Activated T-helper 2 cell treated with anti-CD3 and anti-CD28 coated beads, Interferon-gamma antibody, Interleukin-2, Interleukin-4, amounts not matched to agents 10 μg/mL and 5 μg/mL and 100 μg/mL, durations not matched to agents 14 hours and 24 hours and 36 hours (primary cell): ENCODE results near the gene JAG2. TPM values are rescaled to one million over a fixed set of nuclear protein-coding genes. Genes with fewer than 3 reads are reported as not detected.
A peak's percentile ranks its signal among the peaks of the same experiment; 100 is the strongest.

Experiments
- DNase-seq: peaks from one replicate; pipeline ENCODE4 v3.0.0; 2021; ENCODE audit warnings: low spot score
- H3K27ac Mint-ChIP-seq: one replicate; pipeline ENCODE4 v1.8.0; 2021; ENCODE audit warnings: mixed read lengths
- H3K27me3 Mint-ChIP-seq: one replicate; pipeline ENCODE4 v1.8.0; 2021; ENCODE audit warnings: low read depth, mixed read lengths
- H3K36me3 Mint-ChIP-seq: one replicate; pipeline ENCODE4 v1.8.0; 2021; ENCODE audit warnings: low read depth, mixed read lengths
- H3K4me1 Mint-ChIP-seq: one replicate; pipeline ENCODE4 v1.8.0; 2021; ENCODE audit warnings: low read depth, mixed read lengths
- H3K4me3 Mint-ChIP-seq: one replicate; pipeline ENCODE4 v1.8.0; 2021; ENCODE audit warnings: low read depth, mild to moderate bottlenecking, moderate library complexity, mixed read lengths
- H3K9me3 Mint-ChIP-seq: one replicate; pipeline ENCODE4 v1.8.0; 2021; ENCODE audit warnings: mixed read lengths
- intact Hi-C: fragments of 100-400 bp; cut with micrococcal nuclease; formaldehyde crosslinking; loops from one replicate; pipeline ENCODE4 v1.15.1; 2023
- total RNA-seq: library from RNA; stranded (reverse); gene quantifications from 2 replicates; pipeline ENCODE4 v1.2.3, GENCODE V29; 2022

The JAG2 gene
- total RNA-seq, 1 donor from 2014 or later: 3.2 TPM

GRCh38 chr14:105107781-105108515 lies 60.6 kb downstream of the JAG2 start:
- no peaks in the 10 kb centered on the region for H3K4me1 Mint-ChIP-seq
- no peaks in the 10 kb centered on the region for H3K36me3 Mint-ChIP-seq
- H3K9me3 Mint-ChIP-seq: no peaks in the 10 kb centered on the region
- H3K27me3 Mint-ChIP-seq: peaks cover 23% of the 10 kb centered on the region
- H3K27ac Mint-ChIP-seq: no peak overlapping the region
- DNase-seq: no peak
- intact Hi-C loops: no loop called here
- H3K4me3 Mint-ChIP-seq: no peak overlapping the region

GRCh38 chr14:105107351-105107750 lies 61.2 kb downstream of the JAG2 start:
- peaks cover 28% of the 10 kb centered on the region for H3K27me3 Mint-ChIP-seq
- H3K4me1 Mint-ChIP-seq: no peaks in the 10 kb centered on the region
- no peak overlapping the region for H3K4me3 Mint-ChIP-seq
- no peak for DNase-seq
- H3K9me3 Mint-ChIP-seq: no peaks in the 10 kb centered on the region
- intact Hi-C loops: no loop called here
- H3K36me3 Mint-ChIP-seq: no peaks in the 10 kb centered on the region
- H3K27ac Mint-ChIP-seq: no peak overlapping the region

GRCh38 chr14:105105158-105105557 lies 63.4 kb downstream of the JAG2 start:
- H3K9me3 Mint-ChIP-seq: no peaks in the 10 kb centered on the region
- intact Hi-C loops: no loop called here
- peaks cover 32% of the 10 kb centered on the region for H3K27me3 Mint-ChIP-seq
- H3K27ac Mint-ChIP-seq: no peak overlapping the region
- H3K4me1 Mint-ChIP-seq: no peaks in the 10 kb centered on the region
- no peak overlapping the region for H3K4me3 Mint-ChIP-seq
- H3K36me3 Mint-ChIP-seq: no peaks in the 10 kb centered on the region
- no peak for DNase-seq

DNA sequence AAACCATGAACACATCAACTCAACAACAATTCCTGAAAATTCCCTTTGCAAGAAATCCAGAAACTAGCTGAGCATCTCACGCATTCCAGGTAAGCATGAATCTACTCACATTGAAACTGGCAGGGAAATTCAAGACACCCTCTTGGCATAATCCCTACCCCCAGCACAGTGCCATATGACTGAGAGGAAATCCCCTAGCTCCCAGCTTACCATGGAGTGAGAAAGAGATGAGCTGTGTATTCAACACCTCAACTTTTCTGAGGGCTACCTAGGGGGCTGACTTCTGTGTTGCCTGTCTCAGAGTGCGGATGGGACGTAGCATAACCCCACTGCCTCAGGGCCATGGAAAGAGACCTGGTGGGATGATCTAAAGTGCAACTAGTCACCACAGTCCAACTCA lies 65.7 kb downstream of the JAG2 start:
- Mint-ChIP-seq H3K27me3 (peaks cover 33% of the 10 kb centered on the region), H3K4me3 (no peak overlapping the region), H3K4me1 (no peaks in the 10 kb centered on the region), H3K36me3 (no peaks in the 10 kb centered on the region), H3K9me3 (no peaks in the 10 kb centered on the region), H3K27ac (no peak overlapping the region)
- no peak for DNase-seq
- intact Hi-C loops: no loop called here

DNA sequence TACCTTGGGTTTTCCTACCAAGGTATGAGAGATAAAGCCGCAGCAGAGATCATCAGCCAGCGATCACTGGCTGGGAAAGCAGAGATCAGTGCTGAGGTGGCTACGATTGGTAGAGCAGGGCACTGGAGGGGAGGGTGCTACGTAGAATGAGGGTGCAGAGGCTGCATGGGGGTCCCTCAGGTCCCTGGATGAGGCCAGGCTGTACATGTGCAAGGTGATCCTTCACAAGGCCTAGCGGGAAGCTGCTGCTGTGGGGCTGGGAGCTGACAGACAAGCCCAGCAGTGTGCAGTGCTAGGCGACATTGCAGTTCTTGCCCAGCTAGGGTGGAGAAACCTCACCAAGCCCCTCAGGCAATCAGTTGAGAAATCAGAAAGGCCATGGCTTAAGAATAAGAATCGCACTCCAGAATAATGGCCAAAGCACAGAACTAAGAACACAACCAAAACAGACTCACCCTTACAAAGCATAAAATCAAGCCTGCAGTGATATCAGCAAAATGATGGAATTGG lies 66.2 kb downstream of the JAG2 start:
- H3K27ac Mint-ChIP-seq: no peak overlapping the region
- peaks cover 33% of the 10 kb centered on the region for H3K27me3 Mint-ChIP-seq
- no peaks in the 10 kb centered on the region for H3K36me3 Mint-ChIP-seq
- H3K4me1 Mint-ChIP-seq: no peaks in the 10 kb centered on the region
- no peak overlapping the region for H3K4me3 Mint-ChIP-seq
- no peak for DNase-seq
- no peaks in the 10 kb centered on the region for H3K9me3 Mint-ChIP-seq
- intact Hi-C loops: no loop called here

- Mint-ChIP-seq H3K27me3 (peaks cover 30% of the 10 kb centered on the region), H3K9me3 (no peaks in the 10 kb centered on the region), H3K4me3 (no peak overlapping the region), H3K36me3 (no peaks in the 10 kb centered on the region), H3K4me1 (no peaks in the 10 kb centered on the region), H3K27ac (no peak overlapping the region)
- DNase-seq: no peak
- intact Hi-C loops: no loop called here
Measured at GRCh38 chr14:105100910-105101309, 67.7 kb downstream of the JAG2 start.

DNA sequence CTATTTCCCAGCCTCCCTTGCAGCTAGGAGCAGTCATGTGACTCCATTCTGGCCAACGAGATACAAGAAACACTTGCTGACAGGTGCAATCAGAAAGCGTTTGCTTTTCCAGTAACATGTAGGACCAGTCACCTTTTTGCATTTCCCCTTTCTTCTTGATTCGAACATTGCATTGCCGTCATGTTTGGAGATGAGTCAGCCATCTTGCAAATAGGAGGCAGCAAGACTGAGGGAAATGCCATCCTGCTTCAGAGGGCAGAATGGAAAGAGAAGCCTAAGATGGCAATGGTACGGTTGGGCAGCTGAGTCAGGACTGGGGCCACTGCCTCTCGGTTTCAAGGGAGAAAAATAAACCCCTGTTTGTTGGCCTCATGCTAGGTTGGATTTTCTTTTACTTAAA lies 68.8 kb downstream of the JAG2 start:
- H3K9me3 Mint-ChIP-seq: no peaks in the 10 kb centered on the region
- no peak for DNase-seq
- no peak overlapping the region for H3K27ac Mint-ChIP-seq
- H3K4me1 Mint-ChIP-seq: no peaks in the 10 kb centered on the region
- H3K4me3 Mint-ChIP-seq: no peak overlapping the region
- H3K27me3 Mint-ChIP-seq: peaks cover 24% of the 10 kb centered on the region
- no peaks in the 10 kb centered on the region for H3K36me3 Mint-ChIP-seq
- intact Hi-C loops: no loop called here

DNA sequence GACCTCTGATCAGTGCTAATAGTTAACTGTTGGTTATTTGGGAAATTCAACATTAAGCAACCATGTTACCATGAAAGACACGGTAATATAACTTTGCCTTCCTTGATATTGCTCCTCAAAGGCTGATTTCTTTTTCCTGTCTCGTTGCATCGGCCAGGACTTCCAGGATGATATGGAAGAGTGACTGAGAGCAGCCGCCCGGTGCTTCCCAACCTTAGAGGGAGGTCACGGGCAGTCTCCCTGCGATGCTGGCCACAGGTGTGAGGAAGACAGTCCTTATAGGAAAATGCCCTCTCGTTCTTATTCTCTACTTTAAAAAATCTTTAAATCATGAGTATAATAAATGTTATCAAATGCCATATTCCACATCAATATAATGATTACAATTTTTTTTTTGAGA lies 70.3 kb downstream of the JAG2 start:
- no peak for DNase-seq
- Mint-ChIP-seq H3K27ac (no peak overlapping the region), H3K9me3 (no peaks in the 10 kb centered on the region), H3K27me3 (peaks cover 15% of the 10 kb centered on the region), H3K4me3 (no peak overlapping the region), H3K36me3 (no peaks in the 10 kb centered on the region), H3K4me1 (peaks cover 7% of the 10 kb centered on the region)
- intact Hi-C loops: no loop called here

GRCh38 chr14:105097794-105098127 lies 70.8 kb downstream of the JAG2 start:
- H3K9me3 Mint-ChIP-seq: no peaks in the 10 kb centered on the region
- intact Hi-C loops: no loop called here
- H3K27me3 Mint-ChIP-seq: peaks cover 12% of the 10 kb centered on the region
- H3K36me3 Mint-ChIP-seq: no peaks in the 10 kb centered on the region
- no peak overlapping the region for H3K27ac Mint-ChIP-seq
- no peak for DNase-seq
- H3K4me1 Mint-ChIP-seq: peaks cover 7% of the 10 kb centered on the region
- H3K4me3 Mint-ChIP-seq: no peak overlapping the region

- H3K4me3 Mint-ChIP-seq: no peak overlapping the region
Measured at GRCh38 chr14:105096206-105096875, 72.2 kb downstream of the JAG2 start.

DNA sequence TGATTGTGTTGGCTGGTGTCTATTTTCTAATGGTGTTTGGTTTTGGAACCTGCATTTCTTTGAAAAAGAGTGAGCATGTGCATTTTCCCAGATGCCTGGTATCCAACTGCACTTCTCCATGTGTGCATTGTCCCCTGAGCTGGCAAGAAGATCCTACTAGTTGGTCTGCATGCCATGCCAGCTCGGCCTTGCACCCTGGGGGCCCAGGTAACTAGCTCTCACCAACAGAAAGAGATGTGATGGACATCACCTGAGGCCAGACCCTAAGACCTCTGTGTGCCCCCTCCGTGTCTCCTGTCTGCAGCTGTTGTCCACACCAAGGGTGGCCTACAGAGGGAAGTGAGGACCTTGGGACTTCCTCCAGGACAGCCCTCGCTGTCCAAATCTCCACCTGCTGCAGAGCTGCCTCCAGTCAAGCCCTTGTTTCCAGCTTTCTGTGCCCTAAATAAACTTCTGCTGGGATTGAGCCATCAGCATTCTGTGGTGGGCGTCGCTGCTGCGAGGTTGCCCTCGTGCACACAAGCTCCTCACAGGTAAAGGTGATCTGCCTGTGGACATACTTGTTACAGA lies 73.3 kb downstream of the JAG2 start:
- H3K4me3 Mint-ChIP-seq: peak overlapping the region; percentile 71
- H3K9me3 Mint-ChIP-seq: no peaks in the 10 kb centered on the region
- H3K36me3 Mint-ChIP-seq: no peaks in the 10 kb centered on the region
- no peak for DNase-seq
- peaks cover 10% of the 10 kb centered on the region for H3K4me1 Mint-ChIP-seq
- H3K27me3 Mint-ChIP-seq: peaks cover 5% of the 10 kb centered on the region
- intact Hi-C loops: no loop called here
- H3K27ac Mint-ChIP-seq: no peak overlapping the region

More at GRCh38 chr14:105096206-105096875, 72.2 kb downstream of the JAG2 start:
- Mint-ChIP-seq H3K4me1 (peaks cover 7% of the 10 kb centered on the region), H3K27ac (peak overlapping the region; percentile 31), H3K27me3 (peaks cover 5% of the 10 kb centered on the region), H3K9me3 (no peaks in the 10 kb centered on the region), H3K36me3 (no peaks in the 10 kb centered on the region)
- no peak for DNase-seq
- intact Hi-C loops: no loop called here

GRCh38 chr14:105094193-105094907 lies 74.2 kb downstream of the JAG2 start:
- H3K27ac Mint-ChIP-seq: no peak overlapping the region
- H3K36me3 Mint-ChIP-seq: no peaks in the 10 kb centered on the region
- intact Hi-C loops: loop anchor here (5.0 kb wide), 2 partner anchors 47 to 73 kb away; partner anchors contain the start of gene JAG2
- H3K4me3 Mint-ChIP-seq: peak overlapping the region; percentile 71
- peaks cover 5% of the 10 kb centered on the region for H3K27me3 Mint-ChIP-seq
- DNase-seq: no peak
- no peaks in the 10 kb centered on the region for H3K9me3 Mint-ChIP-seq
- peaks cover 10% of the 10 kb centered on the region for H3K4me1 Mint-ChIP-seq
